ENCODE measurements around the gene RFX3.
A peak's percentile ranks its signal among the peaks of the same experiment; 100 is the strongest.

The RFX3 gene

DNA sequence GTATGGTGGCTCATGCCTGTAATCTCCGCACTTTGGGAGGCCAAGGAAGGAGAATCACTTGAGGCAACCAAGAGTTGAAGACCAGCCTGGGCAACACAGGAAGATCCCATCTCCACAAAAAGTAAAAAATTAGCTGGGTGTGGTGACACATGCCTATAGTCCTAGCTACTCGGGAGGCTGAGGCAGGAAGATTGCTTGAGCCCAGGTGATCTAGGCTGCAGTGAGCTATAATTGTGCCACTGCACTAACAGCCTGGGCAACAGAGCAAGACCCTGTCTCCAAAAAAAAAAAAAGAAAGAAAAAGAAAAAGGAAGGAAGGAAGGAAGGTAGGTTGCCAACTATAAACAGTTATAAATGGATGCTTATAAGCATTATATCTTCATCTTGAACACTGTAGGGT is 51.0 kb downstream of the RFX3 start:
- DNase-seq = no peak

DNA sequence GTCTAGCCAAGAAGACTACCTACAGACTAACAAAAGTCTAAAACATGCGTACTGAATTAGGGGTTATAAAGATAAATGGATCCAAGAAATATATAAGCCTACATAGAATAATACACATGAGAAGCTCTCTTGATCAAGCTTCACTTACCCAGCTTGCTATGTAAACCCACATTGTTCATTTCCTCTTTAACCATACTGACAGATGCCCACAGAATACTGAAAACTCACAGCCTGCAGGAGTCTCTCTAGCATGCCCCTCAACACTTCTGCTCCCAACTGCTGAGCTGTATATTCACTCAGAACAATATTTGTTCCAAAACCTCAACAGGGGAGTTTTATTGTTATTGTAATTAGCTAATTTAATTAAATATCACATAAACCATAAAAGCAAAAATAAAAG is 52.4 kb downstream of the RFX3 start:
- no peak for DNase-seq

DNA sequence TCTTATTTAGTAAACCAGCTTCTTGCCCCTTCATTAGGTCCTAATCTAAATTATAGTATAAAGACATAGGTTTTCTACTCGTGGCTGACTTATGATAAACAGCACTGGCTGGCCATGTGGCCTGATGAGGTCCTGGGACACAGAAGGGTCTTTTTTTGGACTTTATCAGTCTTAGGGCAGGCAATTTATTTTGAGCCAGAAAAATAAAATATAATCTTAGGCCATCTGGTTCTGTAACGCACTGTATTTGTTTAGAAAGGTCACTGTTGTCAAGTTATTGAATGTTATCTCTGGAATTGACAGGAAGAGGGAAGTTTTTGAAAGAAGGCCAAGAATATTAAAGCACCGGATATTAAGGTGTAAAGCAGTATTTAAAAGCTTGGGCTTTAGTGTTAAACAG is 53.9 kb downstream of the RFX3 start:
- DNase-seq = no peak

DNA sequence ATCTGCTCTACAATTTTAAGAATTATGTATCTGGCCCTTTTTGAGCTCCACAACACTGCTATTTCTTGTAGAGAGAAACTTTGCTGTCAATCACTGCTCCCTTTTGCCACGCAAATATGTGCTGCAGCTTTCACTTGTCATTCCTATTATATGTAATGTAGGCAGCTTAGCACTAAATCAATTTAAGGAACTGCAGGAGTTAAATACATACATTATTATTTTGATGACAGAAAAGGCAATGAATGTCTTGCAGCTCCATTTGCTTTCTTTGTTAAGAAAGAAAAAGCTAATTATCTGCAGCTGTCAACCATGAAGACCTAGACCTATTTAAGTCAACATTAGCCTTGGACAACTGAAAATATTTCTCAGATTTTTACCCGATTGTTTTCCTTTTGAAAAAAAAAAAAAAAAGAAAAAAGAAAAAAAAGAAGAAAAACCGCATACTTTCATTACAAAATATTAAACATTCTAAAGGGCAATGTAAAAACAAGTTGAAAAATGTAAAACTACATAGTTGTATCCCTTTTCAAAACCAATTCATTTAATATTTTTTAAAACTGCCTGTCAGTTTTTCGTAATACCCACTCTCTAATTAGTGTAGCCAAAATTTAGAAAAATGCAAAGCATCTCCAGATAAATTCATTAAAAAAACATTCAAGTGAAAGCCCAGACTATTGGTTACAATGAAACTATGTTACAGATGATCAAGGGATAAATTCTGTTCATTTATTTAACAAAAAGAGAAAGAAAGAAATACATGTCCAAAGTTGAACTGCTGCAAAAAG is 57.2 kb downstream of the RFX3 start:
- DNase-seq = no peak

DNA sequence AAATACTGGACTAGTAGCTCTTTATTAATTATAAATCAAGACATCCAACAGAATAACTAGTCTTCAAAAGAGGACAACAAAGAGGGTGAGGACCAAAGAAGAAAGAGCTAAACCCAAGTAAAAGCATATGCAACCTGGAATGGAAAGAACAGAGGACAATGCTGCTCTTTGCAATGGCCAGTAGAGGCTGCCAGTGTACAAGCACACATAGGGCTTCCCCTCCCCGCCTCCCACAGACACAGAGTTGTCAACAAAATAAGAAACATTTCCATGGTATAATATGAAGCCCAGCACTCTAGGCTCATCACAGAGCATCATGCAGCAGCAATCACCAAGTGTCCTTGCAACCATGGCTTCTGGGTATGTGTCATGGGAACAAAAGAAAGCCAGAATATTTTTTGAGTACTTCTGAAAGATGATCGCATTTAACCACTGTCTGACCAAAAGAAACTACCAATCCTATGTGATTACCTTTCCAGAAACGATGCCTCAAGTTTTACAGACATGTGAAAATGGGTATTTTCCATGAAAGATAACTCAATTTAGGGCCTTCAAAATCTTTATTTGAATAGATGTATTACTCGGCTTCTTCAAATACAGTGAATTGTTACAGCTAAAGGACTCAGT is 58.1 kb downstream of the RFX3 start:
- DNase-seq = peak; percentile 29

DNA sequence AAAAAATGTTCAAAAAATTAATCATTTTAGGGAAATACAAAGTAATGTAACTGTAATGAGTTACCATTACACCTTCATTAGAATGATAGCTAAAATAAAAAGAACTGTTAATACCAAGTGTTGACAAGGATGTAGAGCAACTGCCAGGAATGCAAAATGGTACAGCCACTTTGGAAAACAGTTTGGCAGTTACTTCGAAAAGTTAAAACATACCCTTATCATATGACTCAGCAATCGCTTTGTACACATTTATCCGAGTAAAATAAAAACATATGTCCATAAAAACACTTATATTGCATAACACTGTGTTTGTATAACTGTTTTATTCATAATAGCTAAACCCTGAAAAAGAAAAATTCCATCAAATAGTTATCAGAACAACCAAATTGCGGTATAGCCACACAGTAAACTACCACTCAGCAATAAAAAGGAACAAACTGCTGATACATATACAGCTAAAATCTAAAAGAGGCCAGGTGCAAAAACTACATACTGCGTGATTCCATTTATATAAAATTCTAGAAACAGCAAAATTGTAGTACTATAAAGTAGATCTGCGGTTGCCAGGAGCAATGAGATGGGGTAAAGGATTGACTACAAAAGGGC is 61.7 kb downstream of the RFX3 start:
- no peak for DNase-seq

DNA sequence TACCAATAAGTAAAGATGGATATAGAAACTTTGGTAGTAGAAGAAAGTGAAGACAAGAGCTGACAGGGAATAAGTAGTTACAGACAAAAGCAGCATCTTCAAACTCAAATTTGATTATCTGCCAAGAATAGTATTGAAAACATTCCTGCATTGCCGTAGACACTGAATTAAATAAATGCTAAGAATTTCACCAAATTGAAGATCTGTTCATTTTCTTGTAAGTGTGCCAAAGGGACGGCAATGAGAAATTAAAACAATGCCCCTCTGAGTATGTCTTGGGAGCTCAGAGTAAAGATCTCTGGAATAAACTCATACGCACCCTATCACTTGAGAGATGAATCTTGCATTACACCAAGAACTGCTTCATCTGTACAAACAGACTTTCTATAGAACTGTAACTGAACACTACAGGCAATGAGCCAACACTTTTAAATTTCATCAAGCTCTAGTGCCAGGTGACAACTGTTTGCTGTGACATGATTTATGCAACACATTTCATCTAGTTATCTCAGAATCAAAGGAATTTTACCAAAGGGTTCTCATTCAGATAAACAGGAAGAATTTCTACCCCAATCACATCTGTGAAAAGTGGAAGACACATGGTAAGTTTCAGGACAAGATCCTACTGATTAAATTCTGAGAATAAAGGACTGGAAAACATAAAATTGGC is 66.9 kb downstream of the RFX3 start:
- DNase-seq = no peak

DNA sequence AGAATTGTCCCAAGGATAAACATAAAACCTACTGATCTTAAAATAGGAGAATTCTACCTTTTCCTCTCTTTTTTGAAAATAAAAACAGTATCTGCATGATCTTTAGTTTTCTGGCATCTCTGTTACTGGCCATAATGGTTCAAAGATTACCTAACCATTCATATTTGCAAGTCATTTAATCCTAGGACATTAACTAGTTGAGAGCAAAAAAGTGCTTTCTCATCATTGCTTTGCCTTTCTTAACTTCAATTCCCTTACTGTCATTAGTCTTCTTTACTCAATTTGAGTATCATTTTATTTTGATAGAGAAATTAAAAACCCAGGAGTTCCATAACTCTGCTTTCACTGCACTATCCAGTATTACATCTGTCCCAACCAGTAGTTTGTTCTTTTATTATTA is 68.6 kb downstream of the RFX3 start:
- no peak for DNase-seq

DNA sequence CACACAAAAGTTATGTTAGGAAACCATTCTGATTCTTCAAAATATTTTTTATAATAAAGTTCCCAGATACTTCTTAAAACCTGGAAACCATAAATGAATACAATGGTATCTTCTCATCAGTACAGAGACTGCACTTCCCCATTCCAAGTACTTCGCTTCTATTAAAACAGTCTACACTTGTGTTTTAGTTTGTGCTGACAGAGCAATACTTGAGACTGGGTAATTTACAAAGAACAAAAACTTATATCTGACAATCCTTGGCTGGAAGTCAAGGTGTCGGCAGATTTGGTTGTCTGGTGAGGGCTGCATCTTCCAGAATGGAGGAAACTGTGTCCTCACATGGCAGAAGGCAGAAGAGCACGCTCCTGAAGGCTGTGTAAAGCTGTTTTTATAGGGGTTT is 70.1 kb downstream of the RFX3 start:
- DNase-seq = no peak

DNA sequence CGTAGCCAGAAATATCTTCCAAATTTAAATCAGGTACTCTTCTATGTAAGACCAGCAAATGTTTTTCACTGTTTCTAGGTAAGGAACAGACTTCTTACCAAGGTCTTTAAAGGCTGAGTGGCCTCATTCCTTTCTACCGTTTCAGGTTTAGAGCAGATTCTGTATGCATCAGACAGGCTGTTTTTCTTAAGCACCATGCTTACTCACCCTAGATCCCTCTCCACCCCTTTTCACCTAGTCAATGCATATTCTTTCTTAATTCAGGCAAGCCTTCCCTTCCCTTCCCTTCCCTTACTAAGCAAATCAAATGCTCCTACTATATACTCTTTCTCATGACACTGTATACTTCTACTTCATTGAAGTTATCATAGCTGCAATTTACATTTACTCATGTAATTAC is 70.7 kb downstream of the RFX3 start:
- no peak for DNase-seq

DNA sequence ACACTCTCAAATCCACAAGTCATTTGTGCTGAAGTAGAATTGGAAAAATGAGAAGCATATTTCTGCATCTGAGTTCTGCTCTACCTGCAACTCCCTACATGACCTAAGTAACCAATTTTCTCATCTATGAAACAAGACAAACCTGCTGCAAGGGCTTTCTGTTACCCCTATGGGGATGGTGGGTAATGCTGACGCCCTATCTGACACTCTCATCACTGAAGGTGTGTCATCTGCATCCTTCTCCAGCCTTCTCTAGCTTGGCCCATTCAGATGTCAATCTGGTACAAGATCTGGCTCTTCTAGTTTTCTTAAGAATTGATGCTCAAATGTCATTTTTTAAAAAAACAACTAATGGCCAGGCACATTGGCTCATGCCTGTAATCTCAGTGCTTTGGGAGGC is 73.8 kb downstream of the RFX3 start:
- DNase-seq = no peak

DNA sequence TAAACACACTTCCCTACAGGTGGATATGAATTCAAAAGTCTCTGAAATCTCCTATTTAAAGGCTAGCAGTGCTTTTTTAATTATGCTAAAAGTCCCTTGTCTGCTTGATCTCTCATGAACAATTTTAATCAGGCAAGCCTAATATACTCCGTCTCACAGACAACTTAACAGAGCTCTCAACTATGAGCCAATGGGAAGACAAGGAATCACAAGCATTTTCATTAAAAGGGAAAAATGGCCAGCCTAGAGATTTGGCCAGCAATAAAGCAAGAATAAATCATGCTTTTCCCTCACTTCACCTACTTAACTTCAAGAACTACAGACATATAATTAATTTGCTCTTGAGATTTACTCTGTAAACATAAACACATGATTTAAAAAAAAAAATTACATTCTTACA is 78.0 kb downstream of the RFX3 start:
- DNase-seq = no peak

DNA sequence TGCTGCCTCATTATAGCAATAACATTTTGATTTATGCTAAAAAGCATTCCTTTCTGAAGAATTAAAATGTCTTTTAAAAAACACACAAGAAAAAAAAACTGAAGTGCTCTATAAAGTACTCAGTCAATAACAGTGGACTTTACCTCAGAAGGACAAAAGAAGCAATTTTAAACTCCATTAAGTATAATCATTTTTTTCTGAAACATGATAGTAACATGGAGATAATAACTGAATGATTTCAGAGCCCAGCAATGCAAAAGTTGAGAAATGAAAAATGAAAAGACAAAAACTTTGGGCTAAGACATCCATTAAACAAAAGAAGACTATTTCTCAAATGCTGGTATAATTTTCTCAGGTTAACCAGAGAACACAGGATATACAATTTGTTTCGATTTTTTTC is 78.7 kb downstream of the RFX3 start:
- DNase-seq = no peak

DNA sequence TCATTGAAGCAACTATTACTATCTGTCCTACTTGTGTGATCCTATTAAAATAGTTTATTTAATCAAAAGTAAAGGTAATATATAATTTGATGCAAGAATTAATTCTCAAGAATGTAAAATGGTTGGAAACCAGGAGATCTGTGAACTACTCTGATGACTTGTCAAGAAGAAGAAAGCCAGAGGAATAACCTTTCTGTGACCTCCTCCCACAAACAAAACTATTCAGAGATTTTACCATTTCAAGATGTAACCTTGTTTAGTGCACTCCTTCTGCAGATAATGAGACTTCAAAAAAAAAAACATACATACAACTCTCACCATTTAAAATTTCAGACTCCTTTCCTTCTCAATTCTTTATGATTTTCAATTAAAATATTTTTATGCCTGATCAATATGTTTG is 79.5 kb downstream of the RFX3 start:
- DNase-seq = no peak

DNA sequence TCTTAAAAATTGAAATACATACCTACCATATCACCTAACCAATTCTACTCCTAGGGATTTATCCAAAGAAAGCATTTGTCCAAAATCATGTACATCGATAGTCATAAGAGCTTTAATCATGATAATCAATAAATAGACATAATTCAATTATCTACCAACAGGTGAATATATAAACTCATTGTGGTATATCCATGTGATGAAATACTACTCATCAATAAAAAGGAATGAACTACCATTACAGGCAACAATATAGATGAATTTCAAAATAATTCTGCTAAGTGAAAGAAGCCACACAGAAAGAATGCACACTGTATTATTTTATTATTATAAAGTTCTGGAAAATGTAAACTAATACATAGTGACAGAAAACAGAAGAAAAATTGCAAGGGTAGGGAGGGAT is 81.8 kb downstream of the RFX3 start:
- DNase-seq = no peak

DNA sequence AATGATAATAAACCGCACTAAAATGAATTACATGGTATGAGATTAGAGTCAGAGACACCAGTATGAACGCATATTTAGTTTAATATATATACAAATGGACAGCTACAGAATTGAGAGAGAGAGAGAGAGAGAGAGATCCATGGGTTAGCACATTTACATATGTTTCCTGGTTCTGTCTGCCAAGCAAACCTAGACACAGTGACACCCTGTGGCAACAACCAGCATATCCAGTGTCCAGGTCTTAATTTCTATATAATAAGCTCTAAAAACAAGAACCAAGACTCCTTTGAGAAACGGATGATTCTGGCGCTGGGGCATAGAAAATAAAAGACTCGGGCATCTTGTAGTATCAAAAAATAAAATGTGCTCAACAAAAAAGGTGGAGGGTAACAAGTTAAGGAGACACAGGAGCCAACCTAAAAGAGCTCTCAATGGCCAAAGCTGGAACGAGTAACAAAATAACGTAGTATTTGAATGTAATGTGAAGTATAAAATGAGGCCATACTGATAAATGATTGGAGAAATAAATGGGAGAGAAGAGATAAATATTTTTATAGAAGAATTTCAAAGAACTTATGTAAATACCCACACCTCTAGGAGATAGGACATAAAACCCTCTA is 84.5 kb downstream of the RFX3 start:
- peak; percentile 33 for DNase-seq

DNA sequence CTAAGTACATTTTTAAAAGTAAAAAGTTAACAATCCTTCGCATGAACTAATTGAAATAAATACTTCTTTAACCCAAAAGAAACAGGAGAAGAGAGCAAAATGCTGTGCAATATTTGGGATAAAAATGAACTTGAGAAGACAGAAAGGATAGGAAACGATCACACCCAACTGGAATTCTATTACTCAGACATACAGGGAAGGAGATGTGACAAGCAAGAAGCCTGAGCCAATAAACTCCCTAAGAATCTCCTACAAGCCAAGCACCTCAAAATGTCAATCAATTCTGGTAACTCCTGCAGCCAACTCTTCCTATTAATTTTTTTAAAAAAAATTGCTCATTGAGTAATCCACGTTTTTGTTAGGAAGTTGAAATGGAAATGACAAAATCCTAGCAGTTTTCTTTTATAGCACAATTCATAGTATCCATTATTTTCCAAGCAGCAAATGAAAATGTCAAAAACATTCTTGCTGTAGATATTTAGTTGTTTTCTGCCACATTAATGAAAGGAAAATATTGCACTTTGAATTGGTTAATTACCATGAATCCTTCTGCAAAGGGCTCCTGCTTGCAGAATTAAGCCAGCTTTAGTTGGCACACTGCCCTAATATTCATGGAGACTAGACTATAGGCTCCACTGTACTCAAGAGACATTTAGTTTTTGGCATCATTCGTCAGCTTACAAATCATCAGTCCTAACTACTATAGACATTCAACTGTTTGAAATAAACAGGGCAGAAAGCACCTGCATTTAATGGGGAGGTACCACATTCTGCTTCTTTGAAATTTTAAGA is 89.0 kb downstream of the RFX3 start:
- DNase-seq = peak; percentile 64

DNA sequence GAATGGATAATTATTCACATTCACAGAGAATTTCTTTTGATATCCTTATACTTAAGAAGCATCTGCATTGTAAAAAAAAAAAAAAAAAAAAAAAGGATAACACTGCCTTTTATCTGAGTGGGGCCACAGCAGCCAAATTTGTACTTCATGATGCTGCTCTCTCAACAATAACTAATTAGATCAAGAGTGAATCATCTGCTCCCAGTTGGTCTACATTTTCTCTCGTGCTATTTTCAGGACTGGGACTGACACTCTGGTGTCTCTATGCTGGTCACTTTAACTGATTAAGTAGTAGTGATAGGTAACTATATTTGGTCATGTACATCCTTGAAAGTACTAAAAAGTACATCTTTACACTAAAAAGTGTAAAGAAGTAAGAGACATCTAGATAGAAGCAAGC is 90.1 kb downstream of the RFX3 start:
- DNase-seq = no peak

DNA sequence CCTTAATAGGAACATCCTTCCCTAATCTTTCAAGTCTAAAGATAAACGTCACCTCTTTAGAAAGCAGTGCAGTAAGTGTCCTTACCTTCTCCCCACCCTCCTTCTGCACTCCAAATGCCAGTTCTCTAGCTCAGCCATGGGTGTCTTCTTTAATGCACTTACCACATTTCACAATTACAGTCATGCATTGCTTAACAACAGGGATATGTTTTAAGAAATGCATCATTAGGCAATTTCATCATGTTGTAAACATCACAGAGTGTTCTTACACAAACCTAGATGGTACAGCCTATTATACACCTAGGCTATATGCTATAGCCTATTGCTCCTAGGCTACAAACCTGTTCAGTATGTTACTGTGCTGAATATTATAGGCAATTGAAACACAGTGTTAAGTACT is 91.2 kb downstream of the RFX3 start:
- peak; percentile 51 for DNase-seq

DNA sequence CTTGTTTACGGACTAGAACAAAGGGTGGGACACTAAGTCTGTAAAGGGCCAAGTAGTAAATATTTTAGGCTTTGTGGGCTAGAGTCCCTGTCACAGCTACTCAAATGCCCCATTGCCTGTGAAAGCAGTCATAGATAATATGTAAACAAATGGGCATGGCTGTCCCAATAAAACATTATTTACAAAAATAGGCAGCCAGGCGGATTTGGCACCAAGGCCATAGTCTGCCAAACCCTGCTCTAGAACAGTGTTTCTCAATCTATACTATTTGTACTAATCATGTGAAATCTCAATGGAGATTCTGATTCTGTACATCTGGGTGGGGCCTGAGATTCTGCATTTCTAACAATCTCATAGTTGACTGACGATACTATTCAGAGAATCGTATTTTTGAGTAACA is 92.0 kb downstream of the RFX3 start:
- DNase-seq = no peak

DNA sequence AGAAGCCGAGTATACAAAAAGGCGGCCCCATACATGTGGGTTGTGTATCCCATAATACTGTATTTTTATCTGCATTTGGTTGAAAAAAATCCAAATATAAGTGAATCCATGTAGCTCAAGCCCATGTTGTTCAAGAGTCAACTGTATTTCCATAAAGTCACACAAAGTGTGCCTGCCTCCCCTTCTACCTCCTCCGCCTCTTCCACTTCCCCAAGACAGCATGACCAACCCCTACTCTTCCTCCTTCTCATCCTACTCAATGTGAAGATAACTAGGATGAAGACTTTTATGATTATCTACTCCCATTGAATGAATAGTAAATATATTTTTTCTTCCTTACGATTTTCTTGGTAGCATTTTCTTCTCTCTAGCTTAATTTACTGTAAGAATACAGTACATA is 92.7 kb downstream of the RFX3 start:
- no peak for DNase-seq

DNA sequence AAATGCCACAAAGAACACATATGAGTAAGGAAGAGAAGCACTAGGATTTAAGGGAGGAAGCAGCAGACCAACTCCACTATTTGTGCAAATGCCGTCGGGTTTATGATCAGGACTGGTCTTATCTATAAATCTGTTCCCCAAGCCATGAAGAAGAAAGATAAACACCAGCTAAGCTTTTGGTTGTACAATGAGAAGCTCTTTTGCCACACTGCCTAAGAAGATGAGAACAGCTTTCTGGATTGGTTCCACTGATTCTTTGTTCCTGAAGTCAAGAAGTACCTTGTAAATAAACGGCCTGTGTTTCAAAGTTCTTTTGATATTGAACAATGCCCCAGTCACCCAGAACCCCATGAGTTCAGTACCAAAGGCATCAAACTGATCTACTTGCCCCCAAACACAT is 93.9 kb downstream of the RFX3 start:
- no peak for DNase-seq

DNA sequence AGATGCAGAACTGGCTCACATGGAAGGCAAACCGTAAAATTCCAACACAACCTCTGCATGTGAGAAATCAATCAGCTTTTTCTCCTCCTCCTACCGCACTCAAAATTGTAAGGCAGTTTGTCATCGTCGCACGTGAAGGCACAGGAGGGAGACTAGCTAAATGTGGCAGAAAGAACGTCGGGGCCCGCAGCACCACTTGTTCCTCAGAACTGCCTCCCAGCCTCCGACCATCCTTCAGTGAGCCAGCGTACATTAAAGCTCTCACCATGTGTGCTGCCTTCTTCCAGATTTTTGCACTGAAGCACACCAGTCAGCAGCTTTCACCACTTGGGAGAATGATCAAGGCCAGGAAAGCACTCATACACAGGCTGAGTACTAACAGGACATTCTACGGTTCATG is 105.9 kb downstream of the RFX3 start:
- DNase-seq = no peak

Measured in NCI-H226 (cell line).